Ishikawa (cell line): Measurements from ENCODE around the gene ARHGEF28.

ENCODE experiments used
- CEBPB ChIP-seq: IDR thresholded peaks from 2 replicates; pipeline ENCODE4 v1.6.1; 2012
- EGR1 ChIP-seq: IDR thresholded peaks from 2 replicates; pipeline ENCODE4 v1.6.1; 2012
- EP300 ChIP-seq: IDR thresholded peaks from 2 replicates; pipeline ENCODE4 v1.6.1; 2012; ENCODE audit warnings: borderline replicate concordance
- TF ChIP-seq, protein P1 (sequence below): IDR thresholded peaks from 2 replicates; pipeline ENCODE4 v1.6.1; 2012
- TF ChIP-seq, protein P2 (sequence below): IDR thresholded peaks from 2 replicates; pipeline ENCODE4 v1.6.1; 2012; ENCODE audit warnings: low read depth, mild to moderate bottlenecking

DNA sequence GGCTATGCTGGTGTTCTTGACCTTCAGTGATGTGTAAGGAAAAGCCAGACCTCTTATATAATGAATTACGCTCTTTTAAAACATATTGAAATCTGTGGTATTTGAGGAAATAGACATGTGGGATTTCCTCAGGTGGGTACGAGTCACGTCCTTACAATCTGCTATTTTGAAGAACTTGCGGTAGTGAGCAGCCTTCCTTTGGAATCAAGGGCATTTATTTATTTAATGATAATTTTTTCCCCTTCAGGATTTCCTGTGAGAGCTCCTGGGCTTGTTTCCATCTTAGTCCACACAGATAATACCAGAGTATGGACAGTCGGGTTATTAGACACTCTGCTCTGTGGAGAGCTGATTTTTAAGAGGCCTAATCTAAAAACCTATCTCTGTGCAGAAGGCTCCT lies 167.9 kb downstream of the ARHGEF28 start:
- TF ChIP-seq, protein P1, sequence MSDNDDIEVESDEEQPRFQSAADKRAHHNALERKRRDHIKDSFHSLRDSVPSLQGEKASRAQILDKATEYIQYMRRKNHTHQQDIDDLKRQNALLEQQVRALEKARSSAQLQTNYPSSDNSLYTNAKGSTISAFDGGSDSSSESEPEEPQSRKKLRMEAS: no peak
- TF ChIP-seq CEBPB (no peak), EGR1 (no peak), EP300 (no peak)
- TF ChIP-seq, protein P2, sequence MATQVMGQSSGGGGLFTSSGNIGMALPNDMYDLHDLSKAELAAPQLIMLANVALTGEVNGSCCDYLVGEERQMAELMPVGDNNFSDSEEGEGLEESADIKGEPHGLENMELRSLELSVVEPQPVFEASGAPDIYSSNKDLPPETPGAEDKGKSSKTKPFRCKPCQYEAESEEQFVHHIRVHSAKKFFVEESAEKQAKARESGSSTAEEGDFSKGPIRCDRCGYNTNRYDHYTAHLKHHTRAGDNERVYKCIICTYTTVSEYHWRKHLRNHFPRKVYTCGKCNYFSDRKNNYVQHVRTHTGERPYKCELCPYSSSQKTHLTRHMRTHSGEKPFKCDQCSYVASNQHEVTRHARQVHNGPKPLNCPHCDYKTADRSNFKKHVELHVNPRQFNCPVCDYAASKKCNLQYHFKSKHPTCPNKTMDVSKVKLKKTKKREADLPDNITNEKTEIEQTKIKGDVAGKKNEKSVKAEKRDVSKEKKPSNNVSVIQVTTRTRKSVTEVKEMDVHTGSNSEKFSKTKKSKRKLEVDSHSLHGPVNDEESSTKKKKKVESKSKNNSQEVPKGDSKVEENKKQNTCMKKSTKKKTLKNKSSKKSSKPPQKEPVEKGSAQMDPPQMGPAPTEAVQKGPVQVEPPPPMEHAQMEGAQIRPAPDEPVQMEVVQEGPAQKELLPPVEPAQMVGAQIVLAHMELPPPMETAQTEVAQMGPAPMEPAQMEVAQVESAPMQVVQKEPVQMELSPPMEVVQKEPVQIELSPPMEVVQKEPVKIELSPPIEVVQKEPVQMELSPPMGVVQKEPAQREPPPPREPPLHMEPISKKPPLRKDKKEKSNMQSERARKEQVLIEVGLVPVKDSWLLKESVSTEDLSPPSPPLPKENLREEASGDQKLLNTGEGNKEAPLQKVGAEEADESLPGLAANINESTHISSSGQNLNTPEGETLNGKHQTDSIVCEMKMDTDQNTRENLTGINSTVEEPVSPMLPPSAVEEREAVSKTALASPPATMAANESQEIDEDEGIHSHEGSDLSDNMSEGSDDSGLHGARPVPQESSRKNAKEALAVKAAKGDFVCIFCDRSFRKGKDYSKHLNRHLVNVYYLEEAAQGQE: no peak
